Hepatocyte (in vitro differentiated cells): ENCODE data around the gene ANKRD55. TPM values are rescaled to one million over a fixed set of nuclear protein-coding genes. Genes with fewer than 3 reads are reported as not detected.

Experiments
- DNase-seq: peaks from one replicate; pipeline ENCODE4 v3.0.0-alpha.2; 2016; ENCODE audit warnings: low spot score
- H2AFZ ChIP-seq: fragments of 200-600 bp; sonication (generic); 2 replicates; pipeline ENCODE4 v1.6.0; 2016; ENCODE audit warnings: antibody characterized with exemption, mild to moderate bottlenecking
- H3K27ac ChIP-seq: fragments of 200-600 bp; sonication (generic); 2 replicates; pipeline ENCODE4 v1.5.1; 2016; ENCODE audit warnings: mild to moderate bottlenecking
- H3K27me3 ChIP-seq: fragments of 200-600 bp; sonication (generic); 2 replicates; pipeline ENCODE4 v1.6.1; 2016
- H3K36me3 ChIP-seq: fragments of 200-600 bp; sonication (generic); replicated peaks from 2 replicates; pipeline ENCODE4 v1.5.1; 2016; ENCODE audit warnings: low read depth; ENCODE audit not compliant: insufficient read depth
- H3K4me1 ChIP-seq: fragments of 200-600 bp; sonication (generic); 2 replicates; pipeline ENCODE4 v1.5.1; 2016; ENCODE audit warnings: mild to moderate bottlenecking, moderate library complexity; ENCODE audit not compliant: insufficient read depth
- H3K4me2 ChIP-seq: fragments of 200-600 bp; sonication (generic); 2 replicates; pipeline ENCODE4 v1.6.0; 2016
- H3K4me3 ChIP-seq: fragments of 200-600 bp; sonication (generic); 2 replicates; pipeline ENCODE4 v1.5.1; 2016; ENCODE audit warnings: mild to moderate bottlenecking
- H3K79me2 ChIP-seq: fragments of 200-600 bp; sonication (generic); 2 replicates; pipeline ENCODE4 v1.6.0; 2017; ENCODE audit warnings: mild to moderate bottlenecking
- H3K9me2 ChIP-seq: fragments of 200-600 bp; sonication (generic); replicated peaks from 2 replicates; pipeline ENCODE4 v1.6.0; 2017; ENCODE audit warnings: mild to moderate bottlenecking; ENCODE audit not compliant: insufficient read depth
- H3K9me3 ChIP-seq: fragments of 200-600 bp; sonication (generic); 2 replicates; pipeline ENCODE4 v1.5.1; 2016; ENCODE audit warnings: low read depth, mild to moderate bottlenecking
- H4K20me1 ChIP-seq: fragments of 200-600 bp; sonication (generic); 2 replicates; pipeline ENCODE4 v1.6.0; 2016; ENCODE audit warnings: mild to moderate bottlenecking; ENCODE audit not compliant: insufficient read depth, poor library complexity, severe bottlenecking
- EZH2 ChIP-seq: fragments of 200-600 bp; sonication (generic); IDR thresholded peaks from 2 replicates; pipeline ENCODE4 v1.6.1; 2016; ENCODE audit warnings: antibody characterized with exemption, mild to moderate bottlenecking, borderline replicate concordance
- EZH2phosphoT487 ChIP-seq: fragments of 200-600 bp; sonication (generic); IDR thresholded peaks from one replicate; pipeline ENCODE4 v1.6.1; 2018; ENCODE audit warnings: antibody characterized with exemption, mild to moderate bottlenecking, low read depth, moderate library complexity; ENCODE audit not compliant: unreplicated experiment, severe bottlenecking
- WGBS: methylation state at CpG from one replicate; pipeline ENCODE4 v1.1.6; 2016; ENCODE audit warnings: low lambda C conversion rate; ENCODE audit errors: missing lambda C conversion rate; 5-methylcytosine and 5-hydroxymethylcytosine counted together
- polyA plus RNA-seq: library from polyadenylated mRNA; unstranded; fragments of >200 nt; fragmentation: Nextera tagmentation; extraction: Ambion mirVana; gene quantifications from 2 replicates; pipeline ENCODE4 v1.2.1, GENCODE V29; 2016
- total RNA-seq: library from RNA; depleted of rRNA; stranded (reverse); fragments of >200 nt; gene quantifications from 2 replicates; pipeline ENCODE4 v1.2.3, GENCODE V29; 2014
- TF ChIP-seq, protein P1 (sequence below): fragments of 200-600 bp; sonication (generic); IDR thresholded peaks from 2 replicates; pipeline ENCODE4 v1.5.1; 2016; ENCODE audit warnings: antibody characterized with exemption, mild to moderate bottlenecking; ENCODE audit not compliant: poor library complexity

Gene ANKRD55
- total and polyA plus RNA-seq, 2 experiments from 2014 or later: 0.20 to 0.31 TPM

- WGBS: 95% methylated on average over 4 of the region's 4 CpGs
- no peak overlapping the region for H3K4me3 ChIP-seq
- no peak overlapping the region for H2AFZ ChIP-seq
- no peaks in the 10 kb centered on the region for H3K79me2 ChIP-seq
- no peaks in the 10 kb centered on the region for H3K9me2 ChIP-seq
- no peaks in the 10 kb centered on the region for H4K20me1 ChIP-seq
- no peaks in the 10 kb centered on the region for H3K36me3 ChIP-seq
- no peaks in the 10 kb centered on the region for H3K9me3 ChIP-seq
- TF ChIP-seq, protein P1, sequence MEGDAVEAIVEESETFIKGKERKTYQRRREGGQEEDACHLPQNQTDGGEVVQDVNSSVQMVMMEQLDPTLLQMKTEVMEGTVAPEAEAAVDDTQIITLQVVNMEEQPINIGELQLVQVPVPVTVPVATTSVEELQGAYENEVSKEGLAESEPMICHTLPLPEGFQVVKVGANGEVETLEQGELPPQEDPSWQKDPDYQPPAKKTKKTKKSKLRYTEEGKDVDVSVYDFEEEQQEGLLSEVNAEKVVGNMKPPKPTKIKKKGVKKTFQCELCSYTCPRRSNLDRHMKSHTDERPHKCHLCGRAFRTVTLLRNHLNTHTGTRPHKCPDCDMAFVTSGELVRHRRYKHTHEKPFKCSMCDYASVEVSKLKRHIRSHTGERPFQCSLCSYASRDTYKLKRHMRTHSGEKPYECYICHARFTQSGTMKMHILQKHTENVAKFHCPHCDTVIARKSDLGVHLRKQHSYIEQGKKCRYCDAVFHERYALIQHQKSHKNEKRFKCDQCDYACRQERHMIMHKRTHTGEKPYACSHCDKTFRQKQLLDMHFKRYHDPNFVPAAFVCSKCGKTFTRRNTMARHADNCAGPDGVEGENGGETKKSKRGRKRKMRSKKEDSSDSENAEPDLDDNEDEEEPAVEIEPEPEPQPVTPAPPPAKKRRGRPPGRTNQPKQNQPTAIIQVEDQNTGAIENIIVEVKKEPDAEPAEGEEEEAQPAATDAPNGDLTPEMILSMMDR: no peak
- TF ChIP-seq EZH2phosphoT487 (no peak), EZH2 (no peak)
- no peak for DNase-seq
- no peak overlapping the region for H3K27ac ChIP-seq
- no peak overlapping the region for H3K4me2 ChIP-seq
- H3K27me3 ChIP-seq: no peaks in the 10 kb centered on the region
- peaks cover 5% of the 10 kb centered on the region for H3K4me1 ChIP-seq
Measured at GRCh38 chr5:56170557-56170956, 62.6 kb downstream of the ANKRD55 start.

DNA sequence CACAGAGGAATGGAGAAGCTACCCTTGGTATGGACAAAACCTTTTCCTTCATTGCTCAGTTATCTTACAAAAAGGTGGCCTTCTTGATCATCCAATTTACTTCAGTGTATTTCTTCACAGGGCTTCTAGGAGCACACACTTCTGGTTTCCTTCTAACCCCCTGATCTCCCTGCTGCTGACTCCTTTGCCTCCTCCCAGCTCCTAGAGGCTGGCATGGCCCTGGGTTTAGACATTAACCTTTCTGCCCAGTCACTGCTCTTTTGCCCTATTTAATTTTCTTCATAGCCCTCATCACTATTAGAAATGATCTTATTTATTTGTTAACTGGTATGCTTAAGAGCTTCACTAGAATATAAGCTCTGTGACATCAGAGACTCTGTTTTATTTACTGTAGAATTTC is 63.2 kb downstream of the ANKRD55 start:
- peak overlapping the region; percentile 5 for H3K27ac ChIP-seq

DNA sequence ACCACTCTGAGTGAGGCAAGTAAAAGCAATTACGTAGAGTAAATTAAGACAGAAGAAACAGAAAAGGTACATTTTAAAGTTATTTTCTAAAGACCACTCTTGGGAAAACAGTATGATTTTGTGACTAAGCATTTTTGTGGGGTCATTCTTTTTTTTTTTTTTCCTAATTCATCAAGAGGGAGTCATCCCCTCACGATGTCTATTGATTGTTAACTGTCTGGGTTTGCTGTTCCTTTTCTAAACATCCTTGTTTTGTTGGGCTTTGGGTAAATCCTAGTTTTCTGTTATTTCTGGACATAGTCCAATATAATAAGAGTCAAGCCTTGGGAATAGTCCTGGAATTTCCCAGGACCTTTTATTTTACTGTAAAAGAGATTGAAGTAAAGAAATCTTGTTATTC is 63.8 kb downstream of the ANKRD55 start:
- H2AFZ ChIP-seq: no peak overlapping the region
- H3K4me1 ChIP-seq: peaks cover 10% of the 10 kb centered on the region
- H3K27me3 ChIP-seq: no peaks in the 10 kb centered on the region
- no peak overlapping the region for H3K27ac ChIP-seq
- H3K79me2 ChIP-seq: no peaks in the 10 kb centered on the region
- H3K36me3 ChIP-seq: no peaks in the 10 kb centered on the region
- WGBS: 73% methylated on average over 2 of the region's 2 CpGs
- no peak overlapping the region for H3K4me3 ChIP-seq
- no peaks in the 10 kb centered on the region for H3K9me3 ChIP-seq
- H3K9me2 ChIP-seq: no peaks in the 10 kb centered on the region
- no peaks in the 10 kb centered on the region for H4K20me1 ChIP-seq
- no peak for DNase-seq
- no peak overlapping the region for H3K4me2 ChIP-seq
- TF ChIP-seq EZH2 (no peak), EZH2phosphoT487 (no peak)
- TF ChIP-seq, protein P1: no peak

More for the DNA sequence above, 63.2 kb downstream of the ANKRD55 start:
- Histone ChIP-seq H3K9me2 (no peaks in the 10 kb centered on the region), H4K20me1 (no peaks in the 10 kb centered on the region), H2AFZ (no peak overlapping the region), H3K9me3 (no peaks in the 10 kb centered on the region), H3K27me3 (no peaks in the 10 kb centered on the region), H3K79me2 (no peaks in the 10 kb centered on the region), H3K4me2 (no peak overlapping the region), H3K36me3 (no peaks in the 10 kb centered on the region), H3K4me3 (no peak overlapping the region), H3K4me1 (peaks cover 3% of the 10 kb centered on the region)
- TF ChIP-seq EZH2phosphoT487 (no peak), EZH2 (no peak)
- TF ChIP-seq, protein P1: no peak
- DNase-seq: no peak

DNA sequence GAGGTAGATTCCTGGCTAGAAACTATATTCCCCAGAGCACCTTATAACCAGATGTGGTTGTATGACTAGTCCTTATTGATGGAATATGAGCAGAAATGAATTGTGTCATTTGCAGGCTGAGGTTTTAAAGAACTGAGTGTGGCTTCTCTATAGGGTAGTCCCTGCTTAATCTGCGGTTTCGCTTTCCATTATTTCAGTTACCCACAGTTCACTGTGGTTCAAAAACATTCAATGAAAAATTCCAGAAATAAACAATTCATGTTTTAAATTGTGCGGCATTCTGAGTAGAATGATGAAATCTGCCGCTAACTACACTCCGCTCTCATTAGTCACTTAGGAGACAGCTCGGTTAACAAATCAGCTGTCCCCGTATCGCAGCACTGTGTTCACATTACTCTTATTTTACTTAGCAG is 65.1 kb downstream of the ANKRD55 start:
- H3K27me3 ChIP-seq: no peaks in the 10 kb centered on the region
- no peak overlapping the region for H3K4me3 ChIP-seq
- no peaks in the 10 kb centered on the region for H3K36me3 ChIP-seq
- no peak overlapping the region for H2AFZ ChIP-seq
- no peak for DNase-seq
- H3K79me2 ChIP-seq: no peaks in the 10 kb centered on the region
- H4K20me1 ChIP-seq: no peaks in the 10 kb centered on the region
- no peak overlapping the region for H3K4me2 ChIP-seq
- TF ChIP-seq EZH2: no peak
- TF ChIP-seq EZH2phosphoT487: no peak
- TF ChIP-seq, protein P1: no peak
- no peaks in the 10 kb centered on the region for H3K9me2 ChIP-seq
- WGBS: 96% methylated on average over 8 of the region's 8 CpGs
- no peaks in the 10 kb centered on the region for H3K9me3 ChIP-seq
- peaks cover 11% of the 10 kb centered on the region for H3K4me1 ChIP-seq
- no peak overlapping the region for H3K27ac ChIP-seq
